H1 (cell line): ENCODE results near the gene ATXN2L. TPM values are rescaled to one million over a fixed set of nuclear protein-coding genes. Genes with fewer than 3 reads are reported as not detected.
A peak's percentile ranks its signal among the peaks of the same experiment; 100 is the strongest.

Experiments
- CTCF ChIA-PET: fragments of 300-600 bp; sonication (Branson Sonifier 250); formaldehyde crosslinking; loops from one replicate; lab custom pipeline; 2021; ENCODE audit not compliant: partially characterized antibody; lab: Charles Lee
- POLR2A ChIA-PET: fragments of 300-600 bp; sonication (Branson Sonifier 250); formaldehyde crosslinking; loops from one replicate; lab custom pipeline; 2021; ENCODE audit warnings: inconsistent platforms; ENCODE audit not compliant: partially characterized antibody; lab: Charles Lee
- DNase-seq, 2 experiments: peaks; one replicate each; pipeline versions ENCODE4 v3.0.0 to v3.0.0-alpha.2; 2010 to 2022; ENCODE audit warnings: low spot score in 2 of 2, low read depth in 1 of 2, mixed read lengths in 1 of 2
- FAIRE-seq: peaks from 2 replicates; lab custom pipeline; 2011; peaks lifted over from hg19 to GRCh38; lab: Jason Lieb, UNC
- H2AFZ ChIP-seq: 2 replicates; pipeline ENCODE4 v1.8.1; 2012; ENCODE audit warnings: low read length, inconsistent platforms
- H2AK5ac ChIP-seq: 2 replicates; pipeline ENCODE4 v1.6.1; 2013; ENCODE audit warnings: low read depth, low read length
- H2BK120ac ChIP-seq: replicated peaks from 2 replicates; pipeline ENCODE3; 2013; ENCODE audit warnings: low read depth, low read length, inconsistent platforms
- H2BK12ac ChIP-seq: 2 replicates; pipeline ENCODE4 v1.6.1; 2013; ENCODE audit warnings: low read depth, low read length
- H2BK15ac ChIP-seq: 2 replicates; pipeline ENCODE4 v1.6.1; 2013; ENCODE audit warnings: low read length
- H2BK20ac ChIP-seq: 2 replicates; pipeline ENCODE4 v1.6.1; 2013; ENCODE audit warnings: low read length
- H2BK5ac ChIP-seq: 2 replicates; pipeline ENCODE4 v1.6.1; 2013; ENCODE audit warnings: low read depth, low read length
- H3K14ac ChIP-seq: 2 replicates; pipeline ENCODE4 v1.6.1; 2013; ENCODE audit warnings: inconsistent platforms; ENCODE audit not compliant: insufficient read length
- H3K18ac ChIP-seq: 2 replicates; pipeline ENCODE4 v1.6.1; 2013; ENCODE audit warnings: low read length; ENCODE audit errors: extremely low read depth
- H3K23ac ChIP-seq: 2 replicates; pipeline ENCODE4 v1.6.1; 2013; ENCODE audit warnings: inconsistent platforms; ENCODE audit not compliant: insufficient read length
- H3K23me2 ChIP-seq: 2 replicates; pipeline ENCODE4 v1.6.1; 2013; ENCODE audit warnings: low read depth, low read length
- H3K27ac ChIP-seq: 2 replicates; pipeline ENCODE4 v1.6.1; 2011; ENCODE audit warnings: low read depth, low read length, inconsistent platforms
- H3K27me3 ChIP-seq, 4 experiments: replicated peaks in 1 of 4; 1 replicate in 1 of 4; 2 replicates in 3 of 4; pipeline versions ENCODE4 v1.6.1 to v1.8.1; 2011 to 2013; ENCODE audit warnings: low read length in 3 of 4, mild to moderate bottlenecking in 3 of 4, inconsistent platforms in 2 of 4, mixed read lengths in 2 of 4, moderate library complexity in 1 of 4; ENCODE audit not compliant: control insufficient read depth in 3 of 4, insufficient read depth in 3 of 4; ENCODE audit errors: extremely low read depth in 1 of 4
- H3K36me3 ChIP-seq, 4 experiments: 2 replicates each; pipeline versions ENCODE4 v1.6.1 to v1.8.1; 2011 to 2013; ENCODE audit warnings: mild to moderate bottlenecking in 4 of 4, low read length in 3 of 4, moderate library complexity in 2 of 4, control low read depth in 1 of 4, inconsistent platforms in 1 of 4; ENCODE audit not compliant: insufficient read depth in 4 of 4, control insufficient read depth in 2 of 4
- H3K4ac ChIP-seq: replicated peaks from 2 replicates; pipeline ENCODE3; 2013; ENCODE audit warnings: low read length, low read depth, mixed read lengths, inconsistent platforms; ENCODE audit not compliant: insufficient read length
- H3K4me1 ChIP-seq, 4 experiments: replicated peaks in 1 of 4; 1 replicate in 1 of 4; 2 replicates in 3 of 4; pipeline versions ENCODE4 v1.6.1 to v1.8.1; 2011 to 2013; ENCODE audit warnings: low read length in 3 of 4, inconsistent platforms in 2 of 4, mixed read lengths in 1 of 4; ENCODE audit not compliant: insufficient read depth in 4 of 4, control insufficient read depth in 3 of 4
- H3K4me2 ChIP-seq, 2 experiments: 2 replicates each; pipeline versions ENCODE4 v1.6.1 to v1.8.1; 2011 to 2013; ENCODE audit warnings: low read depth in 2 of 2, low read length in 2 of 2, control low read depth in 1 of 2, inconsistent platforms in 1 of 2, mild to moderate bottlenecking in 1 of 2; ENCODE audit not compliant: insufficient read depth in 1 of 2
- H3K4me3 ChIP-seq, 4 experiments: fragments of 200-600, 300-600 bp in 1 of 4; sonication (generic), shearing (Covaris generic), sonication (Bioruptor Twin) in 1 of 4; 2 replicates each; pipeline versions ENCODE4 v1.5.1 to v1.8.1; 2011 to 2016; ENCODE audit warnings: low read length in 4 of 4, low read depth in 3 of 4, control low read depth in 2 of 4, inconsistent platforms in 2 of 4, mild to moderate bottlenecking in 2 of 4, mixed read lengths in 1 of 4, moderate library complexity in 1 of 4; ENCODE audit not compliant: insufficient read depth in 2 of 4; ENCODE audit errors: extremely low read depth in 1 of 4
- H3K56ac ChIP-seq: replicated peaks from 2 replicates; pipeline ENCODE3; 2013; ENCODE audit warnings: low read depth, mild to moderate bottlenecking, mixed read lengths, low read length, inconsistent platforms; ENCODE audit not compliant: insufficient read length
- H3K79me1 ChIP-seq: 2 replicates; pipeline ENCODE4 v1.6.1; 2013; ENCODE audit warnings: low read depth, low read length, control low read depth
- H3K79me2 ChIP-seq, 2 experiments: 2 replicates each; pipeline versions ENCODE4 v1.6.1 to v1.8.1; 2012 to 2013; ENCODE audit warnings: low read length in 2 of 2, mild to moderate bottlenecking in 2 of 2, inconsistent platforms in 1 of 2; ENCODE audit not compliant: insufficient read depth in 2 of 2, control insufficient read depth in 1 of 2
- H3K9ac ChIP-seq, 4 experiments: replicated peaks in 1 of 4; 1 replicate in 1 of 4; 2 replicates in 3 of 4; pipeline versions ENCODE4 v1.6.1 to v1.8.1; 2011 to 2013; ENCODE audit warnings: low read depth in 3 of 4, low read length in 3 of 4, control low read depth in 2 of 4, mild to moderate bottlenecking in 2 of 4, moderate library complexity in 2 of 4, inconsistent platforms in 1 of 4; ENCODE audit errors: extremely low read depth in 1 of 4
- H3K9me3 ChIP-seq, 2 experiments: 2 replicates each; pipeline versions ENCODE4 v1.6.1 to v1.8.1; 2012 to 2013; ENCODE audit warnings: mild to moderate bottlenecking in 2 of 2, moderate library complexity in 2 of 2, control low read depth in 1 of 2, inconsistent platforms in 1 of 2, low read depth in 1 of 2, low read length in 1 of 2, mixed read lengths in 1 of 2; ENCODE audit not compliant: insufficient read depth in 2 of 2
- H4K20me1 ChIP-seq, 2 experiments: replicated peaks in 1 of 2; 2 replicates each; pipeline versions ENCODE3 to v1.8.1; 2011 to 2013; ENCODE audit warnings: inconsistent platforms in 2 of 2, low read length in 2 of 2, mild to moderate bottlenecking in 1 of 2; ENCODE audit not compliant: insufficient read depth in 2 of 2, control insufficient read depth in 1 of 2
- H4K5ac ChIP-seq: 2 replicates; pipeline ENCODE4 v1.6.1; 2013; ENCODE audit warnings: low read length, low read depth, mixed read lengths, inconsistent platforms; ENCODE audit not compliant: insufficient read length
- H4K8ac ChIP-seq: 2 replicates; pipeline ENCODE4 v1.8.0; 2013; ENCODE audit warnings: mild to moderate bottlenecking, moderate library complexity, low read length, inconsistent platforms; ENCODE audit not compliant: insufficient read depth; ENCODE audit errors: extremely low read depth
- H4K91ac ChIP-seq: replicated peaks from 2 replicates; pipeline ENCODE3; 2013; ENCODE audit warnings: low read length, mixed read lengths, inconsistent platforms; ENCODE audit not compliant: insufficient read length
- RXRA ChIP-seq: IDR thresholded peaks from 2 replicates; pipeline ENCODE4 v1.6.1; 2011; ENCODE audit warnings: low read depth, mild to moderate bottlenecking, low read length, moderate library complexity; ENCODE audit not compliant: insufficient read depth
- ZNF274 ChIP-seq: IDR thresholded peaks from 2 replicates; pipeline ENCODE4 v1.7.0; 2012; ENCODE audit warnings: low read length, borderline replicate concordance; ENCODE audit errors: extremely low read depth
- WGBS, 2 experiments: shearing (Covaris generic) in 1 of 2; methylation state at CpG; one replicate each; pipeline versions ENCODE4 v1.1.6 to v1.1.7; 2013 to 2015; ENCODE audit warnings: low lambda C conversion rate in 2 of 2, mixed read lengths in 2 of 2, inconsistent platforms in 1 of 2, low coverage in 1 of 2, missing lambda C conversion rate in 1 of 2; ENCODE audit not compliant: insufficient replicate concordance in 2 of 2, insufficient coverage in 1 of 2, insufficient read length in 1 of 2; ENCODE audit errors: extremely low coverage in 1 of 2, missing lambda C conversion rate in 1 of 2; 5-methylcytosine and 5-hydroxymethylcytosine counted together
- polyA plus RNA-seq, 7 experiments: library from polyadenylated mRNA; depleted of rRNA in 3 of 7; stranded (reverse) in 5 of 7; unstranded in 2 of 7; fragments of >200 nt in 5 of 7; fragments of 200-250 nt in 2 of 7; gene quantifications; 1 replicate in 5 of 7; 2 replicates in 1 of 7; 4 replicates in 1 of 7; pipeline versions ENCODE4 v1.2.1 to v1.2.3, GENCODE V29; 2011 to 2013; ENCODE audit warnings: missing spikeins in 2 of 7, mixed read lengths in 2 of 7
- total RNA-seq: library from RNA; stranded (reverse); fragmentation: NEBNext Ultra II Directional; extraction: Animal tissue kit (Norgen Biotek cat#: 25700); gene quantifications from 2 replicates; pipeline ENCODE4 v1.2.1, GENCODE V29; 2021
- TF ChIP-seq, protein P1 (sequence below): IDR thresholded peaks from 2 replicates; pipeline ENCODE4 v1.6.1; 2012; ENCODE audit warnings: inconsistent platforms

Gene ATXN2L
- total and polyA plus RNA-seq, 2 of the 8 experiments (the other 6 are each of a cell fraction or from before 2014, with no cell fraction given): 79.1 to 227 TPM

GRCh38 chr16:28884045-28884444 lies 61.2 kb downstream of the ATXN2L start:
- peaks cover 0 to 24% (median 19%) of the 10 kb centered on the region in 4 experiments; a peak in 6 of 7 replicates for H3K4me1 ChIP-seq
- H3K14ac ChIP-seq: no peak overlapping the region
- H3K36me3 ChIP-seq: no peaks in the 10 kb centered on the region
- no peak overlapping the region for H2AFZ ChIP-seq
- H3K23ac ChIP-seq: no peak overlapping the region
- H3K27me3 ChIP-seq: peaks cover 0 to 8% (median 7%) of the 10 kb centered on the region in 4 experiments; a peak in 2 of 7 replicates
- H3K4me3 ChIP-seq: no peak overlapping the region
- no peak overlapping the region for H4K5ac ChIP-seq
- TF ChIP-seq, protein P1, sequence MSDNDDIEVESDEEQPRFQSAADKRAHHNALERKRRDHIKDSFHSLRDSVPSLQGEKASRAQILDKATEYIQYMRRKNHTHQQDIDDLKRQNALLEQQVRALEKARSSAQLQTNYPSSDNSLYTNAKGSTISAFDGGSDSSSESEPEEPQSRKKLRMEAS: no peak
- TF ChIP-seq ZNF274 (no peak), RXRA (no peak)
- TF ChIP-seq, all 59 proteins: peak for 0
- H3K18ac ChIP-seq: no peak overlapping the region
- no peak overlapping the region for H2BK120ac ChIP-seq
- ChIA-PET CTCF (interaction anchor here (0.9 to 5.3 kb wide), 4 partner anchors 10 to 93 kb away, joined by 3 to 32 read pairs (median 6); no protein-coding TSS in a partner anchor), POLR2A (interaction anchor here (0.6 to 2.2 kb wide), 11 partner anchors 9 to 60 kb away, joined by 3 to 12 read pairs (median 3); partner anchors contain the start of gene SH2B1)
- peak overlapping the region; percentile 97; the same call in 1 of the 2 replicates for H2BK15ac ChIP-seq
- H2BK20ac ChIP-seq: peak overlapping the region; percentile 55; the same call in 1 of the 2 replicates
- H2AK5ac ChIP-seq: peak overlapping the region; percentile 72; the same call in 1 of the 2 replicates
- H4K8ac ChIP-seq: no peak overlapping the region
- DNase-seq: no peak
- no peaks in the 10 kb centered on the region for H3K79me2 ChIP-seq
- no peak overlapping the region for H4K91ac ChIP-seq
- no peaks in the 10 kb centered on the region for H3K9me3 ChIP-seq
- 92% methylated on average over 6 of the region's 6 CpGs; no CpG with 5 or more reads in 1 of the 2 experiments for WGBS, 2 experiments
- no peak overlapping the region for H3K56ac ChIP-seq
- peaks cover 13% of the 10 kb centered on the region for H3K23me2 ChIP-seq
- H3K4me2 ChIP-seq: peak overlapping the region in 1 of 2 experiments; percentile 4; a peak in 1 of 4 replicates
- no peaks in the 10 kb centered on the region for H3K79me1 ChIP-seq
- H2BK12ac ChIP-seq: peak overlapping the region; percentile 62
- H3K9ac ChIP-seq: no peak overlapping the region
- H4K20me1 ChIP-seq: no peaks in the 10 kb centered on the region
- peak overlapping the region; percentile 49 for H3K4ac ChIP-seq
- FAIRE-seq: no peak
- peak overlapping the region; percentile 26; the same call in 1 of the 2 replicates for H2BK5ac ChIP-seq
- no peak overlapping the region for H3K27ac ChIP-seq
